Endothelial cell of umbilical vein (primary cell): ENCODE results near the gene XYLT1. TPM values are rescaled to one million over a fixed set of nuclear protein-coding genes. Genes with fewer than 3 reads are reported as not detected.
A peak's percentile ranks its signal among the peaks of the same experiment; 100 is the strongest.

Source experiments
- BruUV-seq: library from RNA; stranded (reverse); fragments of 400-500 nt; replicated peaks from 2 replicates; lab custom pipeline; 2021; lab: Mats Ljungman, UMichigan
- CTCF ChIA-PET: fragments of 300-600, 350-600 bp; sonication (Branson Sonifier 250); formaldehyde crosslinking; loops from one replicate; lab custom pipeline; 2021; ENCODE audit warnings: antibody characterized with exemption, inconsistent platforms; lab: Charles Lee
- POLR2A ChIA-PET: fragments of 300-600, 350-600 bp; sonication (Branson Sonifier 250); formaldehyde crosslinking; loops from one replicate; lab custom pipeline; 2021; ENCODE audit warnings: antibody characterized with exemption, inconsistent platforms; lab: Charles Lee
- DNase-seq: peaks from one replicate; pipeline ENCODE4 v3.0.0-alpha.2; 2011; ENCODE audit warnings: low read depth, low spot score
- FAIRE-seq: peaks from 2 replicates; lab custom pipeline; 2011; peaks lifted over from hg19 to GRCh38; lab: Jason Lieb, UNC
- H2AFZ ChIP-seq: 2 replicates; pipeline ENCODE4 v1.6.0; 2012; ENCODE audit warnings: low read depth, low read length, control low read depth, inconsistent platforms
- H3K27ac ChIP-seq: 2 replicates; pipeline ENCODE4 v1.5.1; 2011; ENCODE audit warnings: low read depth, mild to moderate bottlenecking, control low read depth, low read length, moderate library complexity; ENCODE audit not compliant: insufficient read depth
- H3K27me3 ChIP-seq, 2 experiments: 2 replicates each; pipeline versions ENCODE4 v1.6.0 to v1.6.1; 2011; ENCODE audit warnings: low read length in 2 of 2, mixed read lengths in 1 of 2; ENCODE audit not compliant: control insufficient read depth in 2 of 2, insufficient read depth in 2 of 2
- H3K36me3 ChIP-seq, 2 experiments: 2 replicates in 1 of 2; 3 replicates in 1 of 2; pipeline ENCODE4 v1.5.1; 2011; ENCODE audit warnings: low read length in 2 of 2, mild to moderate bottlenecking in 1 of 2, moderate library complexity in 1 of 2; ENCODE audit not compliant: control insufficient read depth in 2 of 2, insufficient read depth in 2 of 2; ENCODE audit errors: extremely low read depth in 1 of 2
- H3K4me1 ChIP-seq: 3 replicates; pipeline ENCODE4 v1.5.1; 2011; ENCODE audit warnings: mild to moderate bottlenecking, low read length; ENCODE audit not compliant: control insufficient read depth, insufficient read depth; ENCODE audit errors: extremely low read depth
- H3K4me2 ChIP-seq: 2 replicates; pipeline ENCODE4 v1.6.1; 2011; ENCODE audit warnings: low read length, control low read depth, mixed read lengths; ENCODE audit not compliant: insufficient read depth
- H3K4me3 ChIP-seq, 3 experiments: fragments of 200-600 bp in 1 of 3; sonication (generic), shearing (Covaris generic) in 1 of 3; replicated peaks in 1 of 3; 2 replicates each; pipeline ENCODE4 v1.5.1; 2011 to 2016; ENCODE audit warnings: control low read depth in 3 of 3, low read length in 3 of 3, mild to moderate bottlenecking in 2 of 3, inconsistent platforms in 1 of 3, low read depth in 1 of 3, moderate library complexity in 1 of 3; ENCODE audit not compliant: insufficient read depth in 1 of 3
- H3K79me2 ChIP-seq: 2 replicates; pipeline ENCODE4 v1.6.0; 2012; ENCODE audit warnings: low read length, inconsistent platforms; ENCODE audit not compliant: control insufficient read depth, insufficient read depth
- H3K9ac ChIP-seq: replicated peaks from 2 replicates; pipeline ENCODE3; 2011; ENCODE audit warnings: low read length, control low read depth; ENCODE audit not compliant: insufficient read depth; ENCODE audit errors: extremely low read depth
- H3K9me1 ChIP-seq: replicated peaks from 3 replicates; pipeline ENCODE4 v1.6.0; 2011; ENCODE audit warnings: mild to moderate bottlenecking, low read length; ENCODE audit not compliant: control insufficient read depth, insufficient read depth; ENCODE audit errors: extremely low read depth
- H3K9me3 ChIP-seq: replicated peaks from 2 replicates; pipeline ENCODE4 v1.5.1; 2012; ENCODE audit warnings: low read length, inconsistent platforms; ENCODE audit not compliant: control insufficient read depth, insufficient read depth
- H4K20me1 ChIP-seq: replicated peaks from 2 replicates; pipeline ENCODE3; 2011; ENCODE audit warnings: mild to moderate bottlenecking, low read length; ENCODE audit not compliant: control insufficient read depth, insufficient read depth; ENCODE audit errors: extremely low read depth
- EZH2 ChIP-seq: IDR thresholded peaks from 2 replicates; pipeline ENCODE4 v1.6.1; 2012; ENCODE audit warnings: borderline replicate concordance, low read depth, mild to moderate bottlenecking, moderate library complexity, low read length, inconsistent platforms; ENCODE audit not compliant: severe bottlenecking
- FOS ChIP-seq: IDR thresholded peaks from 2 replicates; pipeline ENCODE4 v1.6.1; 2011; ENCODE audit warnings: mild to moderate bottlenecking, low read length, moderate library complexity, borderline replicate concordance; ENCODE audit not compliant: insufficient read depth
- GATA2 ChIP-seq: IDR thresholded peaks from 2 replicates; pipeline ENCODE4 v1.7.0; 2011; ENCODE audit warnings: low read depth, mild to moderate bottlenecking, moderate library complexity, mixed read lengths, low read length; ENCODE audit not compliant: insufficient read length, insufficient read depth
- JUN ChIP-seq: IDR thresholded peaks from 2 replicates; pipeline ENCODE4 v1.6.1; 2011; ENCODE audit warnings: borderline replicate concordance, low read depth; ENCODE audit not compliant: insufficient read length, insufficient read depth
- MYC ChIP-seq: IDR thresholded peaks from one replicate; pipeline ENCODE4 v1.6.1; 2011; ENCODE audit warnings: mild to moderate bottlenecking, low read depth, low read length
- POLR2AphosphoS5 ChIP-seq: IDR thresholded peaks from 2 replicates; pipeline ENCODE4 v1.6.1; 2012; ENCODE audit warnings: low read depth, mild to moderate bottlenecking, control low read depth, low read length, moderate library complexity; ENCODE audit not compliant: insufficient read depth
- dilution Hi-C: fragments of 300-500 bp; cut with MboI; formaldehyde crosslinking; loops from one replicate; pipeline ENCODE4 v1.15.0; 2019; ENCODE audit warnings: low sequenced_read_pairs; ENCODE audit not compliant: extremely low pct_ligation_motif_present
- intact Hi-C: fragments of 100-400 bp; cut with micrococcal nuclease; formaldehyde crosslinking; loops from one replicate; pipeline ENCODE4 v1.10.0; 2022
- polyA plus RNA-seq, 4 experiments: library from polyadenylated mRNA; depleted of rRNA in 3 of 4; stranded (reverse) in 3 of 4; unstranded in 1 of 4; fragments of >200 nt; gene quantifications; 2 replicates each; pipeline versions ENCODE4 v1.2.1 to v1.2.3, GENCODE V29; 2011 to 2012; ENCODE audit warnings: missing spikeins in 1 of 4
- total RNA-seq: library from RNA; stranded (reverse); gene quantifications from 2 replicates; pipeline ENCODE4 v1.2.3, GENCODE V29; 2021
- TF ChIP-seq, protein P1 (sequence below): IDR thresholded peaks from 2 replicates; pipeline ENCODE4 v1.6.1; 2011; ENCODE audit not compliant: insufficient read depth, insufficient read length

The XYLT1 gene
- total and polyA plus RNA-seq, 2 donors (not counting 3 experiments of a cell fraction or from before 2014, with no cell fraction given), result 0.63 to 2.9 TPM

DNA sequence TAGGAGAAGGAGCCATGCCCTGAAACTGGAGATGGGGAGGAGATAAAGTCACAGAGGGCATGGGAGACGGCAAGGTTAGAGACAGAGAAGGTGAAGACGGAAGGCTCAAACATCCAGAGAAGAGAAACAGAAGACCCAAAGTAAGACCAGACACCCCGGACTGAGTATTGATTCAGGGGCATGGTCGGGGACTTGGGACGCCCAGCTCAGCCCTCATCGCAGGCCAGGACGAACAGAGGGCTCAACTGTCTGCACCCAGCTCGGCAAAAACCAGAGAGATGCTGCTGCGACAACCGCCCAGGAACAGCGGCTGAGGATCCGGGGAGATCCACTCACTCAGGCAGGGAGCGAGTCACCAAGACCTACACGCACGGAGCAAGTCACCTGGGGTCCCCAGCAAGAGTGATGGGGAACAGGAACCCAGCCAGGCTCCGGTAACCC lies 999 bp downstream of the XYLT1 start:
- Histone ChIP-seq H3K27ac (no peak overlapping the region), H3K79me2 (no peaks in the 10 kb centered on the region), H3K36me3 (no peaks in the 10 kb centered on the region), H3K9me3 (no peaks in the 10 kb centered on the region), H3K9ac (no peak overlapping the region), H3K27me3 (peaks cover 19 to 20% of the 10 kb centered on the region in 2 experiments), H3K9me1 (no peaks in the 10 kb centered on the region), H4K20me1 (no peaks in the 10 kb centered on the region), H3K4me3 (peak overlapping the region in 1 of 3 experiments; percentile 28), H2AFZ (no peak overlapping the region), H3K4me1 (no peaks in the 10 kb centered on the region), H3K4me2 (peak overlapping the region; percentile 6)
- no TSS peak for BruUV-seq
- TF ChIP-seq GATA2 (no peak), EZH2 (no peak)
- TF ChIP-seq, protein P1, sequence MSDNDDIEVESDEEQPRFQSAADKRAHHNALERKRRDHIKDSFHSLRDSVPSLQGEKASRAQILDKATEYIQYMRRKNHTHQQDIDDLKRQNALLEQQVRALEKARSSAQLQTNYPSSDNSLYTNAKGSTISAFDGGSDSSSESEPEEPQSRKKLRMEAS, result no peak
- FAIRE-seq, result no peak
- intact Hi-C loops (loop anchor here (5.0 to 10.0 kb wide), 3 partner anchors 72 to 165 kb away; no protein-coding TSS in a partner anchor), dilution Hi-C loops (no loop called here)
- CTCF ChIA-PET, result no interaction called here
- DNase-seq, result no peak
- POLR2A ChIA-PET, result no interaction called here

DNA sequence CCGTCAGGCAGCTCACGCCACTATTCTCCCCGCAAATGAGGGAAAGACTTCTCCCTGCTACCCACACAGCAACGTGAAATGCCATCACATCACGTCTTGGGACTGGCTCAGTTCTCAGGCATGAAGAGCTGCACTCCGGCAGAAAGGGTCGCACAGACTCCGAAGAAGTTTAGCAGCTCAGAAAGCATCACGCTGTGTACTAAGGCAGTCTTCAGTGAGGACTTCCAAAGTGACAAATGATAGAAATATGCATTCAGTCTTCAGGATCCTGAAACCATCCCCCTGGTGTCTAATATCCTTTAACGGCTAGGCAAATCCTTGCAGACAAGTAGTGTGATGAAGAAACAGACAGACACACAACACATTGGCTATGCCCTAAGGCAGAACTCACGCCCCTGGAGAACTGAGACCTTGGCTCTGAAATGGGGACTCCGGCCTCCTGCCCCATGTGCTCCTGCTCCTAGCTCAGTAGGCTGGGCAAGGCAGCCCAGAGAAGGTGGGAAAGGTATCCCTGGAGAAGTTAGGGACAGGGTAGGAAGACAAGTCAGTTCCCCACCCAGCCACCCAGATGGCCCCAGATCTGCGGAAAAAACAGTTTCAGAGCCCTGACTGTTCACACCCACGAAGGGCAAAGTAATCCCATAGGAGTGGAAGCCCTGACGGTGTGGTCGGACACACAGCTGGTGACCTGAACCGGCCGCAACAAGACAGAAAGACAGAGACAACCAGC lies 1.6 kb downstream of the XYLT1 start:
- ChIA-PET CTCF (no interaction called here), POLR2A (no interaction called here)
- intact Hi-C loops (loop anchor here (5.0 to 10.0 kb wide), 3 partner anchors 72 to 164 kb away; no protein-coding TSS in a partner anchor), dilution Hi-C loops (no loop called here)
- no peaks in the 10 kb centered on the region for H4K20me1 ChIP-seq
- no peak overlapping the region for H3K9ac ChIP-seq
- no peak overlapping the region for H3K4me3 ChIP-seq
- DNase-seq, result no peak
- BruUV-seq, result no TSS peak
- TF ChIP-seq EZH2, result no peak
- no peak for TF ChIP-seq MYC
- TF ChIP-seq FOS, result no peak
- no peak for TF ChIP-seq JUN
- no peak for TF ChIP-seq GATA2
- TF ChIP-seq POLR2AphosphoS5, result no peak
- FAIRE-seq, result no peak
- no peak overlapping the region for H2AFZ ChIP-seq
- no peaks in the 10 kb centered on the region for H3K4me1 ChIP-seq
- H3K36me3 ChIP-seq, result no peaks in the 10 kb centered on the region
- H3K9me1 ChIP-seq, result no peaks in the 10 kb centered on the region
- no peak overlapping the region for H3K27ac ChIP-seq
- H3K4me2 ChIP-seq, result no peak overlapping the region
- peaks cover 19 to 20% of the 10 kb centered on the region in 2 experiments for H3K27me3 ChIP-seq
- no peaks in the 10 kb centered on the region for H3K79me2 ChIP-seq
- no peaks in the 10 kb centered on the region for H3K9me3 ChIP-seq
